ENCODE results near the gene GABRB2.

The GABRB2 gene

GRCh38 chr5:161471211-161471950 is 75.1 kb downstream of the GABRB2 start:
- DNase-seq (ENCODE audit: low read depth): no peak

GRCh38 chr5:161467703-161468102 is 78.8 kb downstream of the GABRB2 start:
- DNase-seq (ENCODE audit: low read depth): no peak

- DNase-seq (ENCODE audit: low read depth): no peak
Measured at GRCh38 chr5:161460741-161461140, 85.8 kb downstream of the GABRB2 start.

- no peak for DNase-seq (ENCODE audit: low read depth)
Measured at GRCh38 chr5:161446655-161447054, 99.9 kb downstream of the GABRB2 start.

- no peak for DNase-seq (ENCODE audit: low read depth)
Measured at GRCh38 chr5:161442471-161442870, 104.1 kb downstream of the GABRB2 start.

- DNase-seq (ENCODE audit: low read depth): no peak
Measured at GRCh38 chr5:161432798-161433197, 113.7 kb downstream of the GABRB2 start.

GRCh38 chr5:161431963-161432362 is 114.6 kb downstream of the GABRB2 start:
- no peak for DNase-seq (ENCODE audit: low read depth)

- DNase-seq (ENCODE audit: low read depth): no peak
Measured at GRCh38 chr5:161421067-161421466, 125.5 kb downstream of the GABRB2 start.

GRCh38 chr5:161420521-161420920 is 126.0 kb downstream of the GABRB2 start:
- no peak for DNase-seq (ENCODE audit: low read depth)

- DNase-seq (ENCODE audit: low read depth): no peak
Measured at GRCh38 chr5:161414896-161415295, 131.6 kb downstream of the GABRB2 start.

- DNase-seq (ENCODE audit: low read depth): no peak
Measured at GRCh38 chr5:161414037-161414436, 132.5 kb downstream of the GABRB2 start.

GRCh38 chr5:161412792-161413191 is 133.7 kb downstream of the GABRB2 start:
- DNase-seq (ENCODE audit: low read depth): no peak

GRCh38 chr5:161411156-161411555 is 135.4 kb downstream of the GABRB2 start:
- DNase-seq (ENCODE audit: low read depth): no peak

- no peak for DNase-seq (ENCODE audit: low read depth)
Measured at GRCh38 chr5:161410640-161411039, 135.9 kb downstream of the GABRB2 start.

GRCh38 chr5:161409471-161409870 is 137.1 kb downstream of the GABRB2 start:
- no peak for DNase-seq (ENCODE audit: low read depth)

- DNase-seq (ENCODE audit: low read depth): no peak
Measured at GRCh38 chr5:161406880-161407279, 139.6 kb downstream of the GABRB2 start.

- no peak for DNase-seq (ENCODE audit: low read depth)
Measured at GRCh38 chr5:161403996-161404395, 142.5 kb downstream of the GABRB2 start.

GRCh38 chr5:161403121-161403520 is 143.4 kb downstream of the GABRB2 start:
- DNase-seq (ENCODE audit: low read depth): no peak

GRCh38 chr5:161400583-161400982 is 145.9 kb downstream of the GABRB2 start:
- no peak for DNase-seq (ENCODE audit: low read depth)

GRCh38 chr5:161399996-161400562 is 146.4 kb downstream of the GABRB2 start:
- DNase-seq (ENCODE audit: low read depth): no peak

- DNase-seq (ENCODE audit: low read depth): no peak
Measured at GRCh38 chr5:161397448-161397847, 149.1 kb downstream of the GABRB2 start.

GRCh38 chr5:161396171-161396570 is 150.4 kb downstream of the GABRB2 start:
- DNase-seq (ENCODE audit: low read depth): no peak

- no peak for DNase-seq (ENCODE audit: low read depth)
Measured at GRCh38 chr5:161391724-161392123, 154.8 kb downstream of the GABRB2 start.

GRCh38 chr5:161391016-161391415 is 155.5 kb downstream of the GABRB2 start:
- no peak for DNase-seq (ENCODE audit: low read depth)
